Liver (tissue), 3 donors: ENCODE data around the gene RFPL3.

ENCODE experiments used
- ATF3 ChIP-seq: IDR thresholded peaks from 2 replicates; pipeline ENCODE4 v1.6.1; 2016; ENCODE audit warnings: antibody characterized with exemption
- CTCF ChIP-seq: fragments of 150-350 bp; IDR thresholded peaks from 2 replicates; pipeline ENCODE4 v1.5.1; 2017; ENCODE audit warnings: improper control_type of control experiment, low read depth, low read length; ENCODE audit not compliant: missing input control
- FOXA1 ChIP-seq: IDR thresholded peaks from 2 replicates; pipeline ENCODE4 v1.6.1; 2016; ENCODE audit warnings: antibody characterized with exemption
- FOXA2 ChIP-seq: IDR thresholded peaks from 2 replicates; pipeline ENCODE4 v1.6.1; 2016; ENCODE audit warnings: antibody characterized with exemption
- HNF4G ChIP-seq: IDR thresholded peaks from 2 replicates; pipeline ENCODE4 v1.6.1; 2016; ENCODE audit warnings: antibody characterized with exemption
- MAX ChIP-seq: IDR thresholded peaks from 2 replicates; pipeline ENCODE4 v1.6.1; 2016; ENCODE audit warnings: antibody characterized with exemption
- RAD21 ChIP-seq, 2 donors: IDR thresholded peaks; 2 replicates each; pipeline ENCODE4 v1.6.1; 2016; ENCODE audit warnings: antibody characterized with exemption in 2 of 2, mild to moderate bottlenecking in 2 of 2
- REST ChIP-seq: IDR thresholded peaks from 2 replicates; pipeline ENCODE4 v1.6.1; 2016; ENCODE audit warnings: antibody characterized with exemption, mild to moderate bottlenecking
- RXRA ChIP-seq, 2 donors: IDR thresholded peaks; 2 replicates each; pipeline ENCODE4 v1.6.1; 2017 to 2018; ENCODE audit warnings: antibody characterized with exemption in 2 of 2, mild to moderate bottlenecking in 1 of 2
- SP1 ChIP-seq: IDR thresholded peaks from 2 replicates; pipeline ENCODE4 v1.6.1; 2018; ENCODE audit warnings: antibody characterized with exemption, mild to moderate bottlenecking
- TAF1 ChIP-seq: conservative IDR thresholded peaks from 2 replicates; pipeline ENCODE4 v1.6.1; 2016; ENCODE audit warnings: antibody characterized with exemption, mild to moderate bottlenecking
- YY1 ChIP-seq: IDR thresholded peaks from 2 replicates; pipeline ENCODE4 v1.6.1; 2016; ENCODE audit warnings: antibody characterized with exemption, mild to moderate bottlenecking
- ZBTB33 ChIP-seq: IDR thresholded peaks from 2 replicates; pipeline ENCODE4 v1.6.1; 2016; ENCODE audit warnings: antibody characterized with exemption
- donor health status: healthy.
- donor health status: healthy.

- no peak for TF ChIP-seq CTCF
- TF ChIP-seq SP1: no peak
- no peak for TF ChIP-seq YY1
- TF ChIP-seq RAD21 (IDR thresholded peaks at IDR 0.05): no peak
- TF ChIP-seq MAX: no peak
- TF ChIP-seq REST: no peak
- TF ChIP-seq RXRA (IDR thresholded peaks at IDR 0.05): no peak
- TF ChIP-seq ATF3: no peak
- no peak for TF ChIP-seq HNF4G
- TF ChIP-seq FOXA2: no peak
- TF ChIP-seq TAF1: no peak
- no peak for TF ChIP-seq FOXA1
- TF ChIP-seq ZBTB33: no peak
Measured at GRCh38 chr22:32342977-32343376, 14.7 kb upstream of the RFPL3 start.
